ENCODE data around the gene CASS4.

DNA sequence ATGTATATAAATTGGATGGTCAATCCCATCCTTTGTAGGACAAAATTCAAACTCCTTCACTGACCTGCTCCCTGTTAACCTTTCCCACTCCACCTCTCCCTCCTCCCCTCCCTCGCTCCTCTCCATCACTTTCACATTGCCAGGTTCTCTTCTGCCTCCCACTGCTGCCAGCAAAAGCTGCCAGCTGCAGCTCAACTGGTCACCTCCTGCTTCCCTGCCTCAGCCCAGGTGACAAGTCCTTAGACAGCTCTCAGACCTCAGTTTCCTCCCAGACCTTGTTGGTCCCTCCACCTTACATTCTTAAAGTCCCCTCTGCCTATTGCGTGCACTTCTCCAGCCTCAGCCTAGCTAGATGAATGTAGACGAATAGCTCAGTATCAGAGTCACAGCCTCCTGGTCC lies 33.1 kb downstream of the CASS4 start:
- TF ChIP-seq CTCF (IDR thresholded peaks at IDR 0.05; ENCODE audit: poor library complexity, severe bottlenecking), result no peak
- TF ChIP-seq RAD21 (conservative IDR thresholded peaks at IDR 0.05), result no peak
- no peak for TF ChIP-seq POLR2AphosphoS5 (IDR thresholded peaks at IDR 0.05)

Measured in neural cell (in vitro differentiated cells).